Stimulated activated CD4-positive, alpha-beta T cell treated with anti-CD3 and anti-CD28 coated beads, Interleukin-2, amount 100 ng/mL, for 48 hours (primary cell): ENCODE measurements around the gene RAB25.
A peak's percentile ranks its signal among the peaks of the same experiment; 100 is the strongest.
"Not testable (repeated sequence)": the region's sequence is repeated elsewhere in the genome, so short reads cannot be mapped to it uniquely, and the experiment has no call there.

Source experiments
- DNase-seq, 2 donors: peaks; one replicate each; pipeline ENCODE4 v3.0.0-alpha.2; 2020

RAB25 gene

DNA sequence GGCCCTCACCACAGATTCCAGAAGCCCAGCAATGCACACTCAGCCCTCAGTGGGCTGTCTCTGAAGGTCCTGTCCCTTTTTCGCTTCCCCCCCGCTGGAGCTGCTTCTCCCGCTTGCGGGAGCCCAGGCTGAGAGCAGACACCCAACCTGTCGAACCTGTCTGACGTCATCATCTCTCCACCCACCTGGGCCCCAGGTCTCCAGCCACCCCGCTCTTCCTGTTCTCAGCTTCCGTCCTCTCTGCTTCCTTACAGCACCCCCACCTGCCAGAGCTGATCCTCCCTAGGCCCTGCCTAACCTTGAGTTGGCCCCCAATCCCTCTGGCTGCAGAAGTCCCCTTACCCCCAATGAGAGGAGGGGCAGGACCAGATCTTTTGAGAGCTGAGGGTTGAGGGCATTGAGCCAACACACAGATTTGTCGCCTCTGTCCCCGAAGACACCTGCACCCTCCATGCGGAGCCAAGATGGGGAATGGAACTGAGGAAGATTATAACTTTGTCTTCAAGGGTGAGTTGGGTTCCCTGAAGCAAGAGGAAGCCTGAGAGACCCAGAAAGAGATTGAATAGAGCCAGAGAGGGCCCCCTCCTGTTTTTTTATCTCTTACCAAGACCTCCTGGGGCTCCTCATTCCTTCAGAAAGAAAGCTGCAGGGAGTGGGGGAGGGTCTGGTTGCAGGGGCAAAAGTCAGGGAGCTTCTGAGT is at the start of gene RAB25:
TSS of gene RAB25 (plus strand) at position 224 of the 700 bp plus-strand sequence. CDS start at position 465, 241 bp downstream.
- DNase-seq = no peak

DNA sequence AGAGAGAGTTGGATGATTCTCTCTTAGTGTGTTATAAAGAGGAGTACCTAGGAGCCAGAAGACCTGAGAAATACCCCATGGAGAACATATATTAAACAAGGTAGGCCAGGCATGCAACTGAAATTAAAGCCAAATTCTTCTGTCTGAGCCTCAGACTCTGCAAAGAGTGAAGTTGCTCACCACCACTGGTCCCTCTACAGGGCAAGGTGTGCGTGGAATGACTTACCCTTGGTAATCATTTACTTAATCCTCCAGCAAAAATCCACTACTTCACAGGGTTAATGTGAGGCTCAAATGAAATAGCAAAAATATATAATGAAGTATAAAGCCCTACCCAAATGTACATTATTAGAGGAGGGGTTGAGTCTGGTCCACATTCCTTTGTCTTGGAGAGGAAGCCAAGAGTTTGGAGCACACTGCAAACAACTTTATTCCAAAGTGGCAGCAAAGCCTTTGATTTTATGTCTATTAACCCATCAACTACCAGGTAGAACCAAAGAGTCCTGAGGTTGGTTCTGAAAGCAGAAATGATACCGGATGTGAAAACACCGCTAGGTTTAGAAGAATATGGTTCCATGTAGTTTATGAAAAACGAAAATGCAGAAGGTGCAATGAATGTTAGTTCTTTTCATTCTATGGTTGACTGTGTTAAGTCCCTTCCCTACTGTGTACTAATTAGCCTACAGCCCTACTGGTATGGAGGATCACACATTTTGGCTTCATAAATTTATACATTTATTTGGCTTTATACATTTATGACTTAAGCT is 48.7 kb upstream of the RAB25 start:
- DNase-seq = no peak

DNA sequence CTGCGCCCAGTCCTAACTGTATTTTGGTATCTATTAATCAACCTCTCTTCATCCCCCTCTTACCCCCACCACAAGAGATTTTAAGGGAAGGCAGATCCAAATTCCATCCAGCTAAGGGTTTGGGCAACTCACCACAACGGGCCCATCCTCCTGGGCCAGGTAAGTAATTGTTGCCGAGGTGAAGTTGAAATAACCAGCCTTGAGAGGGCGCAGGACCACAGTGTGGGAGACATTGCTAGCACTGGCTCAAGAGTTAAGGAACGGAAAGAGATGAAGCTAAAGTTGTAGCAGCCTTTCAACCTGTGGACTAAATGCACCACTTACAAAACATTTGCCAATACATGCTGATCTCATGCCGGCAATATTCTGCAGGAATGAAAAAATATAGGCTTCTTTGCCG is 46.1 kb upstream of the RAB25 start:
- no peak for DNase-seq

DNA sequence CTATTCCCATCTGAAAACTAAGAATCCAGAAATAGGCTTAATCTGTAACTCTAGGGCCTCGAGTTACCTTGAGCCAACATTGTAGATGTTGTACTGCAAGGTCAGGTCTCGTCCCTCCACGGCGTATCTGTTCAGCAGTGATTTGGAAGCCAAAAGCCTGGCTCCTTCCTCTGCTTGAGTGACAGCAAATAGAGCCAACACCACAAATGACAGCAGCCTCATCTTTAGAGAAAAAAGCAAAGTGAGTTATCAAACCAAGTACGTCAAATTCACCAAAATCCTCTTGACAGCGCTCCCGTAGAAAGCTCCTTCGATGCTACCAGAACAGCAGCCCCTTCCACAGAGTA is 41.0 kb upstream of the RAB25 start:
- DNase-seq = no peak

DNA sequence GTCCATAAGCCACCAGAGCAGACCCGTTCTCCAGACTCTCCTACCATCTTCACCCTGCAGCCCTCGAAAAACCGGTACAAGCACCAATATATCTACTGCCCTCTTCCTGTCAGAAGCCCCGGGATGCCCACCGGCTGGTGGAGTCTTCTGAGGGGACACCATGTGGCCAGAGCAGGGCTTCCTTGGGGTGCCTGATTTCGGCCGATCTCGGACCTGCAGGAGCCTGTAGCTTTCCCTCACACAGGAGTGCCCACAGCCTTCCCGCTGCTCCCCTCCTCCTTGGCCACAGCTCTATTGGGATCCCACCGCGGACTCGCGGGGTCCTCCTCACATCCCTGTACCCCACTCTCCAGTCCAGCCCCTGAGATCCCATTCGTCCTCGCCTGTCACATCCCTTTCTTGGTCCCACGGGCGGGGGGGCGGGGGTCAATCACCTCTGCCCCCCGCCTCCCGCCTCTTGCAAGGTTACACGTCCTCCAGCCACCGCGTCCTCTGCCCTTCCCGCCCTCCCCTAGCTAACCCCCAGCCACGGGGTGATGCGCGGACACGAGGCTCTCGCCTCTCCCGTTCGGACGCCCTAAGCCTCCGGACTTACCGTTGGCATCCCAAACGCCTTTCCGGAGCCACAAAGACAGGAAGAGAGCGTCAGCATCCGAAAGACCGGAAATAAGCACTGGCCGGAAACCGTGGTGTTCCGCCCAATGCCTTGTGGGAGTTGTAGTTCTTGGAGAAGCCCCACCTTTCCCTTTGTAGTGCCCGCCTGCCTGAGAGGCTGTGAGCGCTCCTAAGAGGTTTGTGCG is 40.5 kb upstream of the RAB25 start, which contains the start of gene SSR2:
TSS of gene SSR2 (minus strand) at position 659 of the 800 bp plus-strand sequence. CDS start 784 bp downstream, outside the sequence.
- DNase-seq = peak; percentile 71 to 73

DNA sequence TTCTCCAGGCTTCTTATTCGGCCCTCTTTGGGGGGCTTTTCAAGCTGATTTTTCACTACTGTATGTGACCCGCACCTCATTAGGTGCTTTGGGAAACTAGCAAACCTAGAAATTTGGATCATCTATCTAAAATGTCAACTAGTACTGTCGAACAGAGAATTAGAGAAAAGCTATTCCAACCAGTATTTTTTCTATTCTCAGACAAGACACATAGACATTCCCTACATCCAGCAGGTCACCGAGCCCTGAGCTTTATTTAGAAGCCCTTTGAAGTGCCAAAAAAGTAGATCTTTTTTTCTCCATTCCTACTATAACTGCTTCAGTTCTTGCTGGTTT is 39.9 kb upstream of the RAB25 start:
- no peak for DNase-seq

DNA sequence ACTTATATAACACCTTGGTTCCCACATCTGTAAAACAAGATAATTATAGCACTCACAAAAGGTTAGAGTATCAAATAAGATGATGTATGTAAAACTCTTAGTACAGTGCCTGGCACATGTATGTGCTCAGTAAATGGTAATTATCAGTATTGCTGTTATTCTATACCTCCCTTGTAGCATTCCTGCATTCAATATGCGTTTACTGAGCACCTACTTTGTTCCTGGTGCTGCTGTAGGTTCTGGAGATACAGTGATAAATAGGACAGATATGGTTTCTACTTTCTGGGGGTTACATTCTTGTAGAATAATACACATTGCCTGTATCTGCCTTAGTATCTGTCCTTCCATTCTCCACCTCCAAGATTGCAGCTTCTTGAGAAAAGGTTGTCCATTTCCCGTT is 39.0 kb upstream of the RAB25 start:
- DNase-seq = no peak

DNA sequence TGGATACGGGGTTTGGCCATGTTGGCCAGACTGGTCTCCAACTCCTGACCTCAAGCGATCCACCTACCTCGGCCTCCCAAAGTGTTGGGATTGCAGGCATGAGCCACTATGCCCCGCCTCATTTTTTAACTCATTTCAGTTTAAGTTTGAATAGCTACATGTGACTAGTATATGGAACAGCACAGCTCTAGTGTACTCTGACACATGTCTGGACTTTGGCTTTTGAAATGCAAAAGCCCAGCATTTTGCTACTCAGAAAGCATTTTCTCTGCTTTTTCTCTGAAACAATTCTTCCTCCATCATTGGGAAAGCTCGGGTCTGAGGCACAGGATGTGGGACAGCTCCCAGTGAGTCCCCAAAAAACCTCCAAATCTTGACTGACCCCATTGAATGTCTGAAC is 36.2 kb upstream of the RAB25 start:
- DNase-seq = no peak

DNA sequence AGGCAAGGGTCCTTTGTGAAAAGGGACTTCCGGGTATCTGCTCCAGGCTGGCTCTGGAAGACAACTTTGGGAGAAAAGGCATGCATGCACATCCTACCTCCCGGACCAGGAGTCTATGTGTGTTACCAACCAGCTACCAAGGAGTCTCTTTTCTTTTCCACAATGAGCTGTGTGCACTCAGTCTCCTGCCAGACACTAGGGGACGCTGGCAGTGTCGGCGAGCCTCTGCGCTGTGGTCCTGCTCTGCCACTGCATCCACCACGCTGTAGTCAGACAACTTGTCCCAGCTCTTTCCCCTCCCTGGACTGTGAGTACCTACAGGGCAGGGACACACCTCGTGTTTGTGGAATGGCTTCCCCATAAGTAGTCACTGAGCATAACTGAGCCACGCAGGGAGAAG is 35.1 kb upstream of the RAB25 start:
- DNase-seq = peak in 1 of 2 donors; percentile 27

DNA sequence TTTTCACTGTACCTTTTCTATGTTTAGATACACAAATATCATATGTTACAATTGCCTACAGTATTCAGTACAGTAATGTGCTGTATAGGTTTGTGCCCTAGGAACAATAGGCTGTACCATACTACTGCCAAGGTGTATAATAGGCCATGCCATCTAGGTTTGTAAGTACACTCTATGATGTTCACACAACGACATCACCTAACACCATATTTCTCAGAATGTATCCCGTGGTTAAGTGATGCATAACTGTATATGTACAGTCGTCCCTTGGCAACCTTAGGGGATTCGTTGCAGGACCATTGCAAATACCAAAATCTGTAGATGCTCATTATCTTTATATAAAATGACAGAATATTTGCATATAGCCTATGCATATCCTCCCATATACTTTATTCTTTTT is 34.4 kb upstream of the RAB25 start:
- DNase-seq = no peak

DNA sequence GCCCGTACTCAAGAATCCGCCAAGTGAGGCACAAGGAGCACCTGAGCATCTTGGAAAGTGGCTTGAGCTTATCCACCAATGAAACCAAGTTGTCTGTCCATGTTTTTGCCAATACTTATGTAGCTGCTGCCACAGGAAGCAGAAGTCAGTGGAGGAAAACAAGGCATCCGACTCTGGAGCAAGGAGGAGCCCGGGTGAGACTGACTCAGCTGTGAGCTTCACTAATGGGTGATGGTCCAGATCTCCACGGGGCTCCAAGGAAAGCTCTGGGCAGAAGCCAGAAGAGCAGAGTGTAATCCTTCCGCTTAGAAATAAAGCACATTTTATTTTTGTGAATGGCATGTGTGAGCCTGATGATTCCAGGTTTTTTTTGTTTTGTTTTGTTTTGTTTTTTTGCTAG is 27.9 kb upstream of the RAB25 start:
- DNase-seq = no peak

DNA sequence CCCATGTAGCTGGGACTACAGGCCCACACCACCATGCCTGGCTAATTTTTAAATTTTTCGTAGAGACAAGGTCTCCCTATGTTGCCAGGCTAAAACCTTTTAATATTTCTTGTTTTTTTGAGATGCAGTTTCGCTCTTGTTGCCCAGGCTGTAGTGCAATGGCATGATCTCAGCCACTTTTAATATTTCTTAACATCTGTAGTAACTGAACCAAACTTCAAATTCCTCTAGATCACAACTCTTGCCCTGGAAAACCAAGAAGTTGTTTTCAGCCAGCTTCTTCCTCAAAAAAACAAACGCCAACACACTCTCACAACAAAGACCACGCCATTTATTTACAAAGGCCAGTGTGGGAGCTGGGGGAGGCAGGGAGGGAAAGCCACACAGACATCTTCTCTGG is 26.0 kb upstream of the RAB25 start:
- not testable (repeated sequence) for DNase-seq

DNA sequence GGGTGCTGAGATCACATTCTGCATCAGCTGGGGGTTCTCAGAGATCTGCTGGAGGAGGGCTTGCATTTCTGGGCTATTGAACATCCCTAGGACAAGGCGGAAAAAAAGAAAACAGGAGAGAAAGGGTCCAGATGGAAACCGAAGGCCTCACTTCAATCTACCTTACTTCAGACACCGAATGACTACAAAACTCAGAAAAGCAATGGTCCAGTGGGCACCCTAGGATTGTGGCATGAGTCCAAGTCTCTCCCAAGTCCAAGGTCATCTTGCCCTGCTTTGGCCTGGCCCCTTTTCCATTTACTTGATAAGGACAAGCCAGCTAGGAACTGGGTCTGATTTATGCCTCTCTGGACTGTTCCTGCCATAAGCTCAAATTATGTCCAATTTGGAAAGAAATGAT is 18.1 kb upstream of the RAB25 start:
- DNase-seq = no peak

DNA sequence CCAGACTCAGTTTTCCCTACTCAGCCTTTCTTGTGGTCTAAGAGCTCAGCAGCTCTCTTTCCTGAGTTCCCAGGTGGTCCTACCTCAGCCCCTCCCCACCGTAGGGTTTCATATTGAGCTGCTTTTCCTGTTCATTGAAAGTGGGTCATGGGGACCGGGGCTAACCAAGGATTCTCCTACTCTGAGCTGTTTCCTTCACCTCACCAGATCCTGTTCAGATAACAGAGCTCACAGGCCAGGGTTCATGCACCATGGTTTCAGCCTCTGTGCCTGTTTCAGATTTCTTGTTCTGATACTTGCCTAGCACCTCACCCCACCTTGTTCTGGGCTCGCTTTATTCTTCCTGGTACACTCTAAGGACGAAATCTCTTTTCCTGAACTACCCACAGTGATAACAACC is 15.9 kb upstream of the RAB25 start:
- no peak for DNase-seq

DNA sequence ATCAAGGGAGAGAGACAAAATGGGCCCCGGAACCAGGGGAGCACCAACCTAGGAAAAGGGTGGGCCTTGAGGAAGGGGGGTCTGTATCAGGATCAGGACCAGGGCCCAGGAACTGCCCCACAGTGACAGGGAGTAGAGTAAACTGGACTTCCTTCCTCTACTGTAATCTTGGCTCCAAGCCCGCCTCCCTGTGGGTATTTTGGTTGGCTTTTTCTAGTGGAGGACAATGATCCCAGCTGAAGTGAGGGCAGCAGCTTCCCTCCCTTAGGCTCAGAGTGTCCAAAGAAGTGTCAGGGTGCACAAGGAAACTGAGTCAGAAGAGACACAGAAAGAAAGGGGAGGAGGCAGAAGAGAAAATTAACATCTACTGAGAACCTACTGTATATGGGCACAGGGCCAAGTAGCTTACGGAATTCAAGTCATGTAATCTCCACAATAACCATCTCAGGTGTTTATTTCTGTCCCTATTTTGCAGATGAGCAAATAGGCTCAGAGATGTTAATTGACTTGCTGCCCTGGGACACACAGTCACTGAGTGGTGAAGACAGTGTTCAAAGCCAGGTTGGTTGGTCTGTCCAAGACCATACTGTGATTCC is 12.2 kb upstream of the RAB25 start:
- no peak for DNase-seq

DNA sequence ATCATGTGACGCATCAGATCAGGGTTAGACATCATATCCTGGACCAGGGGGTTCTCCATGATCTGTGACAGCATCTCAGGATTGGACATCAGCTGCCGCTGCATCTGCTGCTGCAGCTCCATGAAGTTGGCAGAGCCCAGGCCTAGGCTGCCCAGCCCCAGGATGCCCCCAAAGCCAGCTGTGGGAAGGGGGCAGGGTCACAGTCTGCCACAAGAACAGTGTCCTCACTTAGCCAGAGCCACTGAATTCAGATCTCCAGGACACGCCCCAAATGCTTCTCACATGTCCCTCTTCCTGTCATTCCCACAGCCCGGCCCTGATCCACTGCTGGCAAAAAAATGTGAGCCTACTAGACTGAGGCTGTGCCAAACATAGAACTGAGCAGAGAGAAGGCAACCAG is 10.6 kb upstream of the RAB25 start:
- DNase-seq = no peak

DNA sequence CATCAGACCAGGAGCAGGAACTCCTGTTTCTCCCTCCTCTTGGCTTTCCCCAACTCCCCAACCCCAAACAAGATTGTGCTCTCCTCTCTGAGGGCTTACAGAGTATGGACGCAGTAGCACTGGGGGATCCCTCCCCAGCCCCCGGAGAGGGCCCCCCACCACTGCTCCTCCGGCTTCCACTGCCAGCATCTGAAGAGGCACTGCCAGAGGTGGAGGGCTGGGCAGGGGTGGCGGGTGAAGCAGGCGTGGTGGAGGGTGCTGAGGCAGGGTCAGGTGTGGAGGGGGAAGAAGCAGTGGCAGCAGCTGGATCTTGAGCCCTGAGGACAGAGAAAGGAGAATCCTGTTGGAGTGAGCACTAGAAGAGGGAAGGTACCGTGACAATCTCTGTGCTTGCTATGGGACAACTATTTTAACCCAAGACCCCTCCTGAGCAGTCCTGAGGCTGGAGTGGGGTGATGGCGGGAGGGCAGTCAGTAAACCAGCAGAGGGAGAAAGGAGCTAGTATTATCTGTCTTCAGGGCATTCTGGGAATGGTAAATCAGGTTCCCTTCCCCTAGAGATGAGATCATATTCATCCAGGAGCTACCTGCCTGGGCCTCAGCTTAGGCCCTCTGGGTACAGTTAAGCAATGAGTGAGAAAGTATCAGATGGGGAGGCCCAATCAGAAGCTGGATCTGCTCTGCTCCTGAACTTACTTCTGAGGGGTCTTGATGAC is 9.8 kb upstream of the RAB25 start:
- DNase-seq = no peak

DNA sequence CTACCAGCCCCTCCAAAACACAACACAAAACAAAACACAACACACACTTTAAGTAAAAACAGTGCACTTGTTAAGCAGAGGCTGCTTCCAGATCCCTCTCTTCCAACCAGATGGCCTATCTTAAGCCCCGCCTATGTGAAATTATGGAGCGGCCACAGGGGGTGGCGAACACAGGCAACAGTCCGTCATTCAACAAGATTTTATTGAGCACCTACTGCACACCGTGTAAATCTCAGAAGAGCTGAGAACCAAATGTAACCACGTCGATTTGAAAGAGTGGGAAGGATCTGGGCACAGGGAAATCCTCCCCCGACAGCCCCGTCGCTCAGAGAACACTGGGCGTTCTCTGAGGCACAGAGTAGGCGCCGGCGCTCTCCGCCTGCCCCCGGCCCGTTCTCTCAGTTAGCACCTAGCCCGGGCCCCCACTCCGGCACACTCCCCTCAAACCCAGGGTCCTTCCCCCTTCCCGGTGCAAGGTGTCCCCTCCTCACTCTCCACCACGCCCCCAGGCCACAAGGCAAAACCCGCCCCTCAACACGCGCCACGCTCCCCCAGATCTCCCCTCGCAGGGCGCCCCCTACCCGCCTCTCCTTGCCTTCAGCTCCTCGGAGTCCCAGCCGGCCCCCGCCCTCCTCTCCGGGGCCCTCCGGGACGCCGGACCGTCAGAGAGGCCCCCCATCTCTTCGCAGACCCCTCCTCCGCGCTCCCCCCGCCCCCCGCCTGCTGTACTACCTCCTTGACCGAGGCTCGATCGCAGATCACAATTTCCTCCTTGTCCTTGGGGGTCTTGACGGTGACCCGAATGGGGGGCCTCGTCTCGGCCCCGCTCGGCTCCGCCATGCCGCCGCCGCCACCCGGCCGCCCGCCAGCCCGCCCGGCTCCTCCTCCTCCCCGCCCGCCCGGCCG is 7.8 kb upstream of the RAB25 start:
- DNase-seq = peak; percentile 52 to 63

DNA sequence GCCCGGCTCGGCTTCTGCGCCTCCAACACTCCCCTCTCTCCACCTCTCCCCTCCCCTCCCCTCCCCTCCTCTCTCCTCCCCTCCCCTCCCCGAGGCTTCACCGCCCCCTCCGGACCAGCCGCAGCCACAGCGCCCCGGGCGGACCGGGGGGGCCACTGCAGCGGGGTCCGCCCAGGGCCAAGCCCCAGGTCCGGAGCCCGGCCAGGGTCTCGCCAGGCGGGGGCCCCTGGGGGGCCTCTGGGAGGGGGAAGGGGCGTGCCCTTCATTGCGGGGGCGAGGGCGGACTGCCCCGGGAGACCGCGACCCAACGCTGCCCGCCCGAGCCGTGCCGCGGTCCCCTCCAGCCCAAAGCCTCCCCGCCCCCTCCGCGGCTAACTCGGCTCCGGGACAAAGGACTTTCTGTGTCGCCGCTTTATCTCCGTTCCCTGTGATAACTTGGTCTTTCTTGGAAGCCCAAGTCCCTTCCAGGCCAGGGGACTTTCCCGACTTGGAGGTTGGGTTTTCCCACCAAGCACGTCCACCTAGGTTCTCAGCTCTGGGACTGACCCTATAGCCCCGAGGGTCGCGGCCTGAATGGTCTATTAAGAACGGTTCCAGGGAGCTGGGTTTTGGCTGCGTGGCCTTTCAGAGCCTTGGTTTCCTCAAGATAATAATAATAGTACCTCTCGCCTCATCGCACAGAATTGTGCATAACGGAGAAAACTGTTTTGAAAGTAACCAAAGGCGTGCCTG is 7.0 kb upstream of the RAB25 start, which contains the start of gene UBQLN4:
TSS of gene UBQLN4 (minus strand) at position 31 of the 732 bp plus-strand sequence. CDS start 97 bp downstream, outside the sequence.
- DNase-seq = peak; percentile 77 to 79

DNA sequence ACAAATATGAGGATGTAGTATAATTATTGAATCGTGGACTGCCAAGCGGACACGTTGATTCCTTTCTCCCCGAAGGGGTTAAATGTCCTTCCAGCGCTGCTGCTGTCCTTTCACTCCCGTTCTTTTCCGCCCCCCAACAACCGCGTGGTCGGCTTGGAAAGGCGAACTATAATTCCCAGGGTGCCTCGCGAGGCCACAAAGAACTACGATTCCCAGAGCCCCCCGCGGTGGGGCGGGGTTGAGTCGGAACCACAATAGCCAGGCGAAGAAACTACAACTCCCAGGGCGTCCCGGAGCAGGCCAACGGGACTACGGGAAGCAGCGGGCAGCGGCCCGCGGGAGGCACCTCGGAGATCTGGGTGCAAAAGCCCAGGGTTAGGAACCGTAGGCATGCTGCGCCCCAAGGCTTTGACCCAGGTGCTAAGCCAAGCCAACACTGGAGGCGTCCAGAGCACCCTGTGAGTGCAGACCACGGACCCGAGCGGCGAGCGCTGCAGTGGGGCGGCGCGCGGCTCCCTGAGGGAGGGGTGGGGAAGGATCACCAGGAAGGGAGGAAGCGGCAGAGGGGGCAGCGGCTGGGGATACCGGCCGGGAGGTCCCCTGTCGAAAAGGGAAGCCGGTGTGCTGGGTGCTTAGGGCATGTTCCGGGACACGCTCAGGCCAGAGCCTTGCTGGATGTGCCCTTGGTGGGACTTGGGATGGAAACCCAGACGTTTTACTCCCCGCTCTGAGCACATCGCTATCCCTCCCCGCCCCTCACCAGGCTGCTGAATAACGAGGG is 6.3 kb upstream of the RAB25 start, which contains the start of gene LAMTOR2:
TSS of gene LAMTOR2 (plus strand) at position 283 of the 781 bp plus-strand sequence. CDS start at position 391, 108 bp downstream.
- peak; percentile 93 to 94 for DNase-seq
